Retinal pigment epithelial cell (primary cell): ENCODE measurements around the gene TBCK.
"Not testable (repeated sequence)": the region's sequence is repeated elsewhere in the genome, so short reads cannot be mapped to it uniquely, and the experiment has no call there.

Experiments
- DNase-seq: peaks from one replicate; pipeline ENCODE4 v3.0.0-alpha.2; 2010; ENCODE audit warnings: low read depth
- H3K4me3 ChIP-seq: 2 replicates; pipeline ENCODE4 v1.5.1; 2011; ENCODE audit warnings: mild to moderate bottlenecking, low read length, control low read depth, moderate library complexity
- CTCF ChIP-seq: conservative IDR thresholded peaks from 2 replicates; pipeline ENCODE4 v1.5.1; 2011; ENCODE audit warnings: low read depth, low read length, control low read depth, inconsistent platforms

Gene TBCK

GRCh38 chr4:106323119-106323518 lies 7.1 kb upstream of the TBCK start:
- H3K4me3 ChIP-seq, result no peak overlapping the region
- no peak for DNase-seq
- no peak for TF ChIP-seq CTCF

GRCh38 chr4:106321814-106322213 lies 5.8 kb upstream of the TBCK start:
- not testable (repeated sequence) for H3K4me3 ChIP-seq, DNase-seq

GRCh38 chr4:106321168-106321567 lies 5.2 kb upstream of the TBCK start:
- not testable (repeated sequence) for H3K4me3 ChIP-seq, DNase-seq

DNA sequence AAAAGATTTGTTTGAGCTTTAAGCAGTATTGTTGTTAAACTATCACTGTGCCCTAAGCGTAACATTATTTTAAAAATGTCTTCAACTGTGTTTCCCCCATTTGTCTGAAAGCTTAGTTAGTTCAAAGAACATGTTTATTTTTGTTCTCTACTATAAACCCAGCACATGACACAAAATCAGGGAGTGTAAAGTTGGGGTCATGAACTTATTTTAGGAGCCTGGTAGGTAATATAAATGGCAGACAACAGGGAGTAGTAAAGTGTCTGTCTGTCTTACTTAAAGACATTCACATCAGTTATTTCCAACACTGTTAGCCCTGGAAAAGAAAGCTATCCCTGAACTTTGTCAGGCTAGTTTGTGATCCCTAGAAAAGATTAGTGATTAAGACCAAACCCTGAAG lies 4.2 kb upstream of the TBCK start:
- no peak for TF ChIP-seq CTCF
- no peak for DNase-seq
- H3K4me3 ChIP-seq, result no peak overlapping the region

DNA sequence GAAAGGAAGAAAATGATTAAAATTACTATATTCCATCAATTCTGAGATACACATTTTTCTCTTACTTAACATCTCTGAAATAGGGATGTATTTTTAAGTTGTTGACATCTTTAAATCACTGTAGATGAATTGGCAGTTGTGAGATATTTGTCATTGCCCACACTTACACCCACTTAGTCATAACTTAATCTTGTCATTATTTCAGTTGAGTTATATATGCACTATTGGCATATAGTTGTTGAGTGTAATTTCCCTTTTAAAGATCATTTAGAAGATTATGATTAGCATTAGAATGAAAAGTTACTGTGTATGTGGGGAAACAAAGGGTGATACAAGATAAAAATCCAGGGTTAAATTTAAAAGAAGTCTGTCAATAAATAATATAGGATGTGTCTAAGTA lies 2.5 kb upstream of the TBCK start:
- no peak for DNase-seq
- H3K4me3 ChIP-seq, result no peak overlapping the region
- TF ChIP-seq CTCF, result no peak

- no peak for DNase-seq
- peak overlapping the region; percentile 98 for H3K4me3 ChIP-seq
- no peak for TF ChIP-seq CTCF
These were observed 1.8 kb upstream of the TBCK start for GRCh38 chr4:106317815-106318214.

DNA sequence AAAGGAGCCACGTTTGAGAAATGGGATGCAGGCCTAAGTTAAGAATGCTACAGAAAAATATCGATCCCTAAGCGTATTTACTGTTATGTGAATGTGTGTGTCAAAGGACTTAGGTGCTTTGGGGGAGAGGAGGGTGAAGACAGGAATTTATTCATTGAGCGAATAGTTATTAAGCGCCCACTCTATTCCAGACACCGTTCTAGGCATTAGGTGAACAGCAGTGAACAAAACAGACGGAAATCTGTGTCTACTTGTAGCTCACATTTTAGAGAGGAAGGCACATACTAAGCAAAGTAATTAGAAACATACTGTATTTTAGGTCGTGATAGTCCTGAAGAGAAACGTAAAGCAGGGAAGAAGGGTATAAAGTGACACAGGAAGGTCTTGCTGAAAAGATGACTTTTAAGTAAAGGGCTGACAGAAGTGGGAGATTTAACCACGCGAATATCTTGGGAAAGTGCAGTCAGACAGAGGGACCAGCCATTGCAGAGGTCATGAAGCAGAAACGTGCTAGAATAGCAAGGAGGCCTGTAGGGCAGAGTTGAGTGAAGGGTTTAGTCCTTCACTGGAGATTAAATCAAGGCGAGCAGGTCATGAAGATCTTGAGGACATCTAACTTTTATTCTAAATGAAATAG lies 882 bp upstream of the TBCK start:
- peak overlapping the region; percentile 98 for H3K4me3 ChIP-seq
- TF ChIP-seq CTCF, result no peak
- no peak for DNase-seq

- no peak for TF ChIP-seq CTCF
- no peak for DNase-seq
These were observed 487 bp downstream of the TBCK start for GRCh38 chr4:106315476-106315967.

More at GRCh38 chr4:106315476-106315967, 487 bp downstream of the TBCK start:
- H3K4me3 ChIP-seq, result peak overlapping the region; percentile 98
